GM21515 (cell line): Measurements from ENCODE around the gene SAE1.
A peak's percentile ranks its signal among the peaks of the same experiment; 100 is the strongest.

Experiments
- ATAC-seq: cut with Tn5 transposase; IDR thresholded peaks from one replicate; pipeline ENCODE4 v1.9.1; 2021; ENCODE audit not compliant: unreplicated experiment

SAE1 gene

DNA sequence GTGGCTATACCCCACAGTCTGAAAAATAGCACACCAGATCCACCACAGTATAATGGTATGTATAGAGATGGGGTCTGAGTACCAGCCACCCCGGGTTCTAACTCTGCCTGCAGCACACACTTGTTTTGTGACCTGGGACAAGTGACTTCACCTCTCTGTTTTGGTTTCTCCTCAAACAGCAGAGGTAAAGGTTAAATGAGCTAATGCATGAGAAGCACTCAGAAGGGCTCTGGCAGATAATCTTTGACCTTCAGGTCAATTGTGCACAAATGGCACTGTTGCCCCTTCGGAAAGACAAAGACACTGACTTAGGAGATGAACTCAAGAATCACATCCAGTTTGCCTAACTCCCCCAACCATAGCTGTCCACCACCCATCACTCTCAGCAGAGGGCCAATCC is 24.8 kb upstream of the SAE1 start:
- ATAC-seq, result no peak

- no peak for ATAC-seq
Observed at GRCh38 chr19:47106821-47107201, 23.8 kb upstream of the SAE1 start.

DNA sequence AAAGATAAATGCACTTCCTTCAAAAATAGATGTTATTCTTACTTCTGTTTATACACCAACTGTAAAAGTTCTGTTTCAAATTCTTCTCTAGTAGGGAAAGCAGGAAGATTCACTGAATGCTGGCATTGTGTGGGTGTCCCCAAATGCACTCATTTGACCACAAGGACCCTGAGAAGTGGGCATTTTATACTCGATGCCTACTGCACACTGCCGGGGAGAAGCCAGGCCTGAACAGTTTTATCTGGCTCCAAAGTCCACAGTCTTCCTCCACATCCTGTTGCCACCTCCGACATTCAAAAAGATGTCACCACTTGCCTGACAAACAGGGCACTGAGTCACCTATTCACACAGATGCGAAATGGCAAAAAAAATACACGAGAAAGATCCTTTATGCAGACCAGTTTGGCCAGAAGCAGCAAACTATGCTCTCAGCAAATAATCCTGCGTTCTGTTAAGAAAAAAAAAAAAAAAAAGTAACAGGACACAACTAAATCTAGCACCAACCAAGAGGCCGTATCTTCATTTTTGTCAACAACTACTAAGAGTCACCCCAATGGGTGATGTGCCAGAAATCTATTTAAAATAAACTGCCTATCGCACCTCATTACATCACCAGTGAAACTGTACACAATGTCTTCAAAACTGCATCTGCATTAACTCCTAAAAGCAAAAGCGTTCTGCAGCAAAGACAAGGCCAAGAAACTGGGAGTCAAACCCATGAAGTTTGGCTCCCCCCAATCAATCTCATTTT is 23.3 kb upstream of the SAE1 start:
- no peak for ATAC-seq

- no peak for ATAC-seq
Observed at GRCh38 chr19:47107953-47108746, 22.5 kb upstream of the SAE1 start.

- no peak for ATAC-seq
Observed at GRCh38 chr19:47109177-47109540, 21.5 kb upstream of the SAE1 start.

DNA sequence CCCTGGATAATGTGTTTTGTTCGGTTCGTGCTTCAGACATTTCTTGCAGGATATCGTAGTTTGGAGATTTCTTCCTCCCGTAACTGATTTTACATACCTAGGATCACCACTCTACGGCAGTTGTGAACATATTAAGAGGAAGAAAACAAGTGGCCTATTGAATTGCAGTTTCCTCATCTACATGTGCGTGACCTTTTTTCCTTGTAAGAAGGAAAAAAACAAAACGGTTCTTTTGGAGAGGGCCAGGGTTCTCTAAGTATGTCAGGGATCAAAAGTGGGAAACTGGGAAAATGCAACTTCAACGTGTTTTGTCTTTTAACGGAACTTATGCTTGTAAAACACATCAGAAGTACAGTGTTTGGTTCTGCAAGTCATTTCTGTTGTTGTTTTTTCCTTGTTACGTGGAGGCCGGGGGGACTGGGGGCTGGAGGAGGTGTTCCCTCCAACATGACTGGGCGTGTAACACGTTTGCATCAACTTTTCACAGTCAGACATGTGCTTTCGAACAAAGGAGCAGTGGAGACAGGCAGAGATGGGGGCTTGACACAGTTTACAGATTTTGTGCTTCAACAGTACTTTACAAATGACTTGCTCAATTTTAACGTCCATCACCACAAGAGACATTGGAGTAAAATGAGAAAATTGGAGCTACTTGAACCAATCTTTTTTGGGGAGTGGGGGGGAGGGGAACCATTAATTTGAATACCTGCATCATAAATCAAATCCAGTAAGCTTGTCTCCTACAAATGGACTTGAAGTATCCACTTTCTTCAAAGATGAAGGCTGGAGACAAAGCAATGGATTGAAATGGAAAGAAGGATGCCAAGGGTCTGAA is 20.9 kb upstream of the SAE1 start:
- ATAC-seq, result no peak

DNA sequence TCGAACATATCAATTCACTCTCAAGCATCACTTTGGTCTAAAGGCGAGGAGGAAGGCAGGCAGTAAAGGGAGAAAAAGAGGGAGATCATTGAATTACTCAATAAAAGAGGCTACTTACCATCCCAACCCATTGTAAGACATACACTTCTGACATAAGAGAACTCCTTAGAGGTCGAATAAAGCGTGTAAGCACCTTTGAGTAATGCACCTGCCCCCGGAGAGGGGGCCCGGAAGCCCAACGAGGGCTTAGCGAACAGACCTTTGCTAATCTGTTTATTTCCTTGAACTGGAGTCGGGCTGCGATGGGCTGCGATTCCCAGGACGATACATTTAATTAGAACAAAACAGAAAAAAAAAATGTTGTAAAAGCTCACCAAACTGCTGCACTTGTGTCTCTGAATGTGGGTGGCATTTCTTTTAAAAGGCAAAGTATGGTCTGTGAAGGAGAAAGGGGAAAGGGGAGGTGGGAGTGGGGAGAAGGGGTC is 20.1 kb upstream of the SAE1 start:
- ATAC-seq, result no peak

DNA sequence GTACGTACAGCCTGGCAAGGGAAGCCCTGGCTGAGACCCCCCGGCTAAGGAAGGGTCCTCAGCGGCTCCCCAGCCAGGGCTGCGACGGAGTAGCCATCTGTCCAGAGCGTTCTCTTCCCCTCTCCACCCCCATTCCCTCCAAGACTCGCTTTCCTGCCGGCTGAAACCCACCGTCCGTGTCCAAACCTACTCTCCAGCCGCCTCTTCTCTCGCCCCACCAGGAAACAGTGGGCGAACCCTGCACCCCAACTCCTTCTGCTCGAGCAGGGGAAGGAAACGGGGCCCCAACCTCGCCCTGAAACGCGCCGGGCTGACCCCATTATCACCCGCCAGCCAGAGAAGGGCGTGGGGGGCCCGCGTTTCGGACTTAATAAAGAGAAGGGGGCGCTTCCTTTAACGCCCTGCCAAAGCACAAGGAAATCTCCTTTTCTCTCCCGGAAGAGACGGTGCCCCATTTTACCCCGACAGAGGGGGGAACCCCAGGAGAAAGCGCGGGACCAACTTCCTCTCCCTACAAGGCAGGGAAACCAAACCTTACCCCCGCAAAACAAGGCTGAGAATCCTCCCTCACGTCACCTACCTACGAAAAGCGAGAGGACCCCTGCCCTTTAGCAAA is 19.5 kb upstream of the SAE1 start:
- ATAC-seq, result no peak

DNA sequence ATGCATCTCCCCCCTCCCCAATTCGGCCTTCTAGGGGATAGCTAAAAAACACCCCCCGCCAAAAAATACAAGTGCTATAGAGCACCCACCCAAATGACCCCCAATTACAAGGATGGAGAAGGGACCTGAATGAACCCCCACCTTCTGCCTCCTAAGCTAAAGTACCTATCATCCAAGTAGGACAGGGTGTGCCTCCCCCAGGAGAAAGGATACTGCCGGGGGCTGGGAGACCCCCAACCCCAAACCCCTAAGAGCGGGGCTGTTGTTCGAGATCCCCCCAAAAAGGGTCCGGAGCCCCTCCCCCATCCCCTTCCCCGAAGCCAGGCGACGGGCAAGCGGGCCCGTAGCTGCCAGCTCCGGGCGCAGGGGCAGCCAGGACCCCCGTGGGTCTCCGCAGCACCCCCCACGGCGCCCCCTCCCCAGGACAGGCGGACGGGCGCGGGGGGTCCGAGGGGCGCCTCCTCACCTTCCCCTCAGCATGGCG is 18.9 kb upstream of the SAE1 start:
- ATAC-seq, result no peak

- peak; percentile 9 for ATAC-seq
Observed at GRCh38 chr19:47112166-47112996, 18.3 kb upstream of the SAE1 start.

GRCh38 chr19:47112997-47113849 is 17.4 kb upstream of the SAE1 start, which contains the start of gene ZC3H4:
TSS of gene ZC3H4 (minus strand) at chr19:47113776. CDS start at chr19:47112584, 1,192 bp downstream.
- peak; percentile 77 for ATAC-seq

GRCh38 chr19:47113850-47114651 is 16.6 kb upstream of the SAE1 start:
- no peak for ATAC-seq

DNA sequence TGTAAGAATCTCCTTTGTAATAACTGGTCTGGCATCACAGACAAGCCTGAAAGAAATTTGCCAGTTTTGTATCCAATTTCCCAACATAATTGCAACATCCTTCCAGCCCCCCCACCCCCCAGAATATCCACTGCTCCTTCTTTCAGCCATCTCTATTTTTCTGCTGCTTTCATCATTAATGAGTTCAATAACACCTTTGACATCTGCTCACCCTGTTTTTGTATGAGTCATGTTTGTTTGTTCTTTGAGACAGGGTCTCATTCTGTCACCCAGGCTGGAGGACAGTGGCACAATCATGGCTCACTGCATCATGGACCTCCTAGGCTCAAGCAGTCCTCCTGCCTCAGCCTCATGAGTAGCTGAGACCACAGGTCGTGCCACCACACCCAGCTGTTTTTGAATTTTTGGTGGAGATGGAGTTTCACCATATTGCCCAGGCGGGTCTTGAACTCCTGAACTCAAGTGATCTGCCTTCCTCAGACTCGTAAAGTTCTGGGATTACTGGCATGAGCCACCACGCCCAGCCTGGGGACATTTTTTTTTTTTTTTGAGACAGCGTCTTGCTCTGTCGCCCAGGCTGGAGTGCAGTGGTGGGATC is 10.1 kb upstream of the SAE1 start:
- no peak for ATAC-seq

DNA sequence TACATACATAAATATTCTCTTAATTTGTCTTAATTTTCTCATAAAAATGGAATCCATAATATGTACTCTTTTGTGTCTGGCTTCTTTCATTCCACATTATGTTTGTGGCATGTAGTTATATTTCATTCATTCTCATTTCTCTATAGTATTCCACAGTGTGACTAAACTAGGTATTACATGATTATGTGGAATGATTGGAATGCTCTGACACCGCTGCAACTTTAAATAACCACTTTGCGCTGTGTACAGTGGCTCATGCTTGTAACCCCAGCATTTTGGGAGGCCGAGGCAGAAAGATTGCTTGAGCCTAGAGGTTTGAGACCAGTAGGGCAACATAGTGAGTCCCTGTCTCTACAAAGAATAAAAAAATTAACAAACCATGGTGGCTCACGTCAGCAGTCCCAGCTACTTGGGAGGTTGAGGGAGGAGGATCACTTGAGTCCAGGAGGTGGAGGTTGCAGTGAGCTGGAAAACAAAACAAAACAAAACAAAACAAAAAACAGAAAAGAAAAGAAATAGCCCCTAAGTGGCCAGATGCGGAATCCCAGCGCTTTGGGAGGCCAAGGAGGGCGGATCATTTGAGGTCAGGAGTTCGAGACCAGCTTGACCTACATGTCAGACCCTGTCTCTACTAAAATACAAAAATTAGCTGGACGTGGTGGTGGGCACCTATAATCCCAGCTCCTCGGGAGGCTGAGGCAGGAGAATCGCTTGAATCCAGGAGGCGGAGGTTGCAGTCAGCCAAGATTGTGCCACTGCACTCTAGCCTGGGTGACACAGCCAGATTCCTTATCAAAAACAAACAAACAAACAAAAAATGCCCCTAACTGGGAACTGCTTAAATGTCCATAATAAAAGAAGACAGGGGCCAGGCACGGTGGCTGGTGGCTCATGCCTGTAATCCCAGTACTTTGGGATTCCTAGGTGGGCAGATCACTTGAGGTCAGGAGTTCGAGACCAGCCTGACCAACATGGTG is 8.0 kb upstream of the SAE1 start:
- ATAC-seq, result no peak

DNA sequence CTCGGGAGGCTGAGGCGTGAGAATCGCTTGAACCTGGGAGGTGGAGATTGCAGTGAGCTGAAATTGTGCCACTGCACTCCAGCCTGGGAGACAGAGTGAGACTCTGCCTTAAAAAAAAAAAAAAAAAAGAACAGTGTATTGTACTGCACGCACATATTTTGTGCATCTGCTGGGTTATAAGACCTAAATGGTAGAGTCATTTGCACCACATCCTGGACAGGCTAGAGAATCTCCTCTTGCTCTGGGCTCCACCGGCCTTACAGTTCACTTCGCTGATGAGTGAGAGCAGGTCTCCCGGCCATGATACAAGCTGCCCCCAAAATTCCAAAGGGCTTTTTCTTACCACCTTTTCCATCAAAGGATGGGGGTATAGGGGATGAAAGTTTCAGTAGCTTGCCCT is 7.2 kb upstream of the SAE1 start:
- ATAC-seq, result no peak

GRCh38 chr19:47124937-47125668 is 5.5 kb upstream of the SAE1 start:
- no peak for ATAC-seq
